Measurements from ENCODE around the gene TXNDC11.

DNA sequence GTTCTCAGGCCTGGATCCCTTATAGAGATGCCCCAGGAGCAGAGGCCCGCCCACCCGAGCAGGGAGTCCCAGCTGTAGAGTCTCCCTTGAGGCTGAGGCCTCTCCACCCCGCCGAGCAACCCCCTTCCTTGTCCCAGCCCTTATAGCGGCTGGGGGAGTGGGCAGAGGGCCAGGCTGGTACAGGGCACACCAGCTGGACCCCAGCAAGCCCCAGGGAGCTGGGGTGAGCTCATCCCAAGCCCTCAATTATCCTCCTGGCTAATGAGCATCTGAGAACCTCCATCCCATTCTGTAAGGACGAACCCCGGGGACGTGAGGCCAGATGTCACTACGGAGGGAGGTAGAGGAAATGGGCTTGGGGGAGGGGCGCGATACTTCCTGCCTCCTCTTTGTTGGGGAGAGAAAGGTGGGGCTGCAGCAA, 77.6 kb downstream of the TXNDC11 start:
- TF ChIP-seq CTCF (IDR thresholded peaks at IDR 0.05) = no peak
- TF ChIP-seq POLR2A (IDR thresholded peaks at IDR 0.05) = no peak
